NCI-H524 (cell line): Measurements from ENCODE around the gene MCCC1.

ENCODE experiments used
- DNase-seq, 2 experiments: peaks; one replicate each; lab custom pipeline; 2025; lab: John Stamatoyannopoulos, UW

MCCC1 gene

DNA sequence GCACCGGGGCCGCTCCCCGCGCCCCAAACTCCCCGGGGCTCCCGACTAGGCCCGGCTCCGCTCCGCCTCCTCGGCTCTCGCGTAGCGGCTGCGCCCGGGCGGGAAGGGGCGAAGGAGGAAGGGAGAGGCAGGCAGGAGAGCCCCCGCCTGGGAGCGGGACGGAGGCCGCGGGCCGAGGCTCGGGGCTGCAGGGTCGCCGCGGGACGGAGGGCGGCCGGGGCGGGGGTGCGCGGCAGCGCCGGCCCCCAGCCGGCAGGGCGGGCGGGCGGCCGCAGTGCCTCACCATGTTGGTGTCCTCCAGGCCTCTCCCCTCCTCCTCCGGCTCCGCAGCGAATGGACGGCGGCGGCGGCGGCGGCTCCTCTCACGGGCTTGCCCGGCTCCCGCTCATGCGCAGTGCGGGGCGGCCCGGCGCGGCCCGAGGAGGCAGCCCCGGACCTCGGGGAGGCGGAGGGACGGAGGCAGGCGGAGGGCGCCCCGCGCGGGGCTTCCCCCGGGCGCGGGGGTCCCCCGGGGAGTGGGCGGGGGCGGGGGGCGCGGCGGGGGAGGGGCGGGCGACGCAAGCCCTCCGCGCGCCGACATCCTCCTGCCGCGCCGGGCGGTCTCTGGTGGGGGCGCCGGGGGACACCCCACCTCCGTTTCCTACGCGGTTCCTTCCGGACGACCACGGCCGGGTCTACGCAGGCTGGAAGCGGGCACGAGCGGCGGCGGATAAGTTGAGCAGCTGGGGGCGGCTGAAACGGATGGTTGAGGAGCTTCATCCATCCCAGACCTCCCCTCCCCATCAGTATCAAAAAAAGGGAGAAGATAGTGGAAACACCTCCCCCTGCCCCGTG lies 118.9 kb downstream of the MCCC1 start, which contains the start of gene DCUN1D1:
Gene DCUN1D1, minus strand, starts transcription at position 335 of the 834 bp plus-strand sequence. Its CDS starts 49 bp downstream, at position 286.
- DNase-seq = peak; percentile 48 to 79

DNA sequence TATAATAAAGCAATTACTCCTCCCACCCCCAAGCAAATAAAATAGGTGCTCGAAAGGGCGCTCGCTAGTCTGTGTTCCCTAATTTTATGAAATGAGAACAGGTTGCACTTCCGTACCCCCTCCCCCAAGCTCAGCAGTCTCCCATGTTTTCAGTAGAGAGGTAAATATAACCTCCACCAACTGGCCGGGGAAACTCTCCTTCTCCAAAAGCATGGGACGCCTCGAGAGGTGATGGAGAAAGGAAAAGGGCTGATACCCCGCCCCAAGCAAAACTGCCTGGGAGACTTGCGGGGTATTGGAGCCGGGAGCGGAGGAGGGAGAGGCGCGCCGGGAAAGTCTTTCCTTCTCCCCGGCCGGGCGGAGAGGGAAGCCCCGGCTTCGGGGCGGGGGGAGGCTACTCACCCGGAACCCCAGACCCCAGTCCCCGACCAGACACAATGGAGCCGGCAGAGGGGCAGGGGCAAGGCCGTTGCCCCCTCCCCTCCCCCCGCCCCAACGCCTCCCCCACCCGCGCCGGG lies 119.6 kb downstream of the MCCC1 start:
- DNase-seq = peak in 1 of 2 experiments; percentile 56

DNA sequence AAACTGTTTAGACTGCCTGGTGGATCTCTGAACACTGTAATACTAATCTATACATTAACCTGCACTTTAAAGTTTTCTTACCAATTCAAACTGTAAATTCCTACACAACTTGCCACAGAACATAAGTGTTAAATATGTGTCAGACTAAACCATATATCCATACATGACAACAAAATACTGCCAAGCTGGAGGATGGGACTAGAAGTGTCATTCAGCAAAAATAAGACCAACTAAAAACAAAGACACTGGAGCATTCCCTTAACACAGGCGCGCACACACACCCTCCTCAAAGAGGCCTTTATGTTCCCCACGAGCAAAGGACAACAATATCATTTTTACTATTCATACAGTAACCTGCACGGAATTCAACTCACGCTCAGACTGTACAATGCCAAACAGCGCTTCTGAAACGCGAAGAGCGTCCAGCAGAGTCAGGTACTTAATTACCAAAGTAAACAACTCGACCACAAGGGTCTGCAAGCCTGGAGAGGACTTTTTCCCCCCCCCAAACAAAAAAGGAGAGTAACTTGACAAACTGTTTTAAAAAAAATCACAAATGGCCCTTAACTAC lies 120.1 kb downstream of the MCCC1 start:
- DNase-seq = peak in 1 of 2 experiments; percentile 24

DNA sequence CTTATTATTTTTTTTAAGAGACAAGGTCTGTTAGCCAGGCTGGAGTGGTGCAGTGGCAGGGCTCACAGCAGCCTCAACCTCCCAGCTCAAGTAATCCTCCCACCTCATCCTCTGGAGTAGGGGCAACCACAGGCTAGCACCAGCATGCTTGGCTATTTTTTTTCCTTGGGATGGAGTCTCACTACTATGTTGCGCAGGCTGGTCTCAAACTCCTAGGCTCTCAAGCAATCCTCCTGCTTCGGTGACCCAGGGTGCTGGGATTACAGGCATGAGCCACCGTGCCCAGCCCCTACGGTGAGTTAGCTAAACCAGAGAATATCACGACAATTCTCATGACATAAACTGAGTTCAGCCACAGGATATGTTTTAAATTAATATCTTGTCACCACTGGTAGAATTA lies 120.9 kb downstream of the MCCC1 start:
- no peak for DNase-seq

DNA sequence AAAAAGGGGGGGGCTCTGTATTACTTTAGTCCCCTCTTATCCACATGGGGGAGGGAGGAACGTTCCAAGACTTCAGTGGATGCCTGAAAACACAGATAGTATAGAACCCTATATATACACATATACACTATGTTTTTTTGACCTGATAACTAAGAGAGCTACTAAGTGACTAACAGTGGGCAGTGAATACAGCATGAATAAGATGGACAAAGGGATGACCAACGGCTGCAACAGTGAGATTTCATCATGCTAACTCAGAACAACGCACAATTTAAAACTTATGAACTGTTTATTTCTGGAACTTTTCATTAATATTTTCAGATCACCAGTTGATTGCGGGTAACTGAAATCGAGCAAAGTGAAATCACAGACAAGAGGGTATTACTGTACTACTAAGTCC lies 126.2 kb downstream of the MCCC1 start:
- DNase-seq = no peak

DNA sequence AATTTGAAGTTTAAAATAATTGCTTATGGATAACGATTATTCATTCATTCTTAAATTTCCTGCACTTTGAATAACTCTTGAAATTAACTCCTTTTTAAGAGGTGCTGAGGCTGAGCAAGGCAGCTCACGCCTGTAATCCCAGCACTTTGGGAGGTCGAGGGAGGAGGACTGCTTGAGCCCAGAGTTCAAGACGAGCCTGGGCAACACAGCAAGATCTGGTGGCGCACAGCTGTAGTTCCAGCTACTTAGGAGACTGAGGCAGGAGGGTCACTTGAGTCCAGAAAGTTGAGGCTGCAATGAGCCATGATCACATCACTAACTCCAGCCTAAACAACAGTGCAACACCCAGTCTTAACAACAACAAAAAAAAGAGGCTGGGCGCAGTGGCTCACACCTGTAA lies 126.9 kb downstream of the MCCC1 start:
- DNase-seq = no peak

DNA sequence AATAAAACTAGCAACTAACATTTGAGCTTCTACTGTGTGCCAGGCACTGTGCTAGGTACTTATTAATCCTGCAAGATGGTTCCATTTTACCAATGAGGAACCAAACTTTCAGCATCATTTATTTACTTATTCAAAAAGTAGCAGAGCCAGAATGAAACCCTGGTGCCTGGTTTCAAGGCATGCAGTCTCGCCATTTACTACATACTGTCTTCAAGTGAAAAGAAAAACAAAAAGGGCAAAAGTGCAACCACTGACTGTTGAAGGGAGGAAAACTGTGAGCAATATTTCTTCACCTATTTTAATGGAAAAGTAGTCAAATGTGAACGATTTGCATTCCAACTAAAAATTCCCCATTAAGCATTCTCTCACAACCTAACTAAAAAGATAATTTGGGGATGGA lies 127.7 kb downstream of the MCCC1 start:
- DNase-seq = no peak

DNA sequence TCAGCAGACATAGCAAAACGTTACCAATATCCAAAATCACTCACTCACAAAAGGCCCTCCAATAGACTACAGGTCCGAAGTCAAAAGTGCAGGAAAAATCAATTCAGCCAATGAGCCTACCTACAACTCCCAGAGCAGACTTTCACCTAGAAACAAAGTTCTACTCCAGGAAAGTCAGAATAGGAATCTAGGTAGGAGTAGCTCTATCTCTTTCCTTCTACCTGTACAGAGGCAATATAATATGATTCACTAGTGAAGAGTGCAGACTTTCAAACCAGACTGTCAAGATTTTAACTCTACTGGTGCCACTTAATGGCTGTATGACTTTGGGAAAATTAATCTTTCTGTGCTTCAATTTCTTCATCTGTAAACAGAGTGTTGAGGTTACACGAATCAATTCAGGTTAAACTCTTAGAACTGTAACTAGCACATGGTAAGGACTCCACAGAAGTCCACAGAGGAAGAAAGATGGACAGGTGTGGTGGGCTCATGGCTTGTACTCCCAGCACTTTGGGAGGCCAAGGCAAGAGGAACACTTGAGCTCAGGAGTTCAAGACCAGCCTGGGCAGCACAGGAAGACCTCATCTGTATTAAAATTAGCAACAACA lies 128.4 kb downstream of the MCCC1 start:
- no peak for DNase-seq

DNA sequence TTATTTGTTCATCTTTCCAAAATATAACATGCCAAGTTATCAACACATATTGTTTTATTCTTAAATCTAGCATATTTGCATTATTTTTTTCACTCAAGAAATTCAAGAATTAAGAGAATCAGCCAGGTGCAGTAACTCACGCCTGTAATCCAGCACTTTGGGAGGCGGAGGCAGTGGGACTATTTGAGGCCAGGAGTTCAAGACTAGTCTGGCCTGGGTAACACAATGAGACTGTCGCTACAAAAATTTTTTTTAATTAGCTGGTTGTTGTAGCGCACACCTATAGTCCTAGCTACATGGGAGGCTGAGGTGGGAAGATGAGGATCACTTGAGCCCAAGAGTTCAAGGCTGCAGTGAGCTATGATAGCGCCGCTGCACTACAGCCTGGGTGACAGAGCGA lies 129.4 kb downstream of the MCCC1 start:
- DNase-seq = no peak

DNA sequence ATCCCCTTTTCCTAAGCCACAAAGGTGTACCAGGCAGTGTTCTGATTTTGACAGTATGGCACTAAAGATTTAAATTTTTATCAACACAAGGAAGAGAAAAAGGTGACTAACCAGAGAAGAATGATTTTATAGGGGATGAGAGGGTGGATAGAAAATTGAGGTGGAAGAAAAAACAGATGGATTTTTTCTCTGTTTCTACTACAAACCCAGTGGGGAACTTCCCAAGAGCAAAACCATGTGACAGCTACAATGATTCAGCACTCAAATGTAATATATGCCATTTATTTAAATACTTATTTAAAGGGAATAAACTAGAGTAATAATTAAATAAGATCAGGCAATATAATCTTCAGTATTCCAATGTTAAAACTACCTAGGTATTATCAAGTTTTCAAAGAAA lies 130.0 kb downstream of the MCCC1 start:
- DNase-seq = no peak

DNA sequence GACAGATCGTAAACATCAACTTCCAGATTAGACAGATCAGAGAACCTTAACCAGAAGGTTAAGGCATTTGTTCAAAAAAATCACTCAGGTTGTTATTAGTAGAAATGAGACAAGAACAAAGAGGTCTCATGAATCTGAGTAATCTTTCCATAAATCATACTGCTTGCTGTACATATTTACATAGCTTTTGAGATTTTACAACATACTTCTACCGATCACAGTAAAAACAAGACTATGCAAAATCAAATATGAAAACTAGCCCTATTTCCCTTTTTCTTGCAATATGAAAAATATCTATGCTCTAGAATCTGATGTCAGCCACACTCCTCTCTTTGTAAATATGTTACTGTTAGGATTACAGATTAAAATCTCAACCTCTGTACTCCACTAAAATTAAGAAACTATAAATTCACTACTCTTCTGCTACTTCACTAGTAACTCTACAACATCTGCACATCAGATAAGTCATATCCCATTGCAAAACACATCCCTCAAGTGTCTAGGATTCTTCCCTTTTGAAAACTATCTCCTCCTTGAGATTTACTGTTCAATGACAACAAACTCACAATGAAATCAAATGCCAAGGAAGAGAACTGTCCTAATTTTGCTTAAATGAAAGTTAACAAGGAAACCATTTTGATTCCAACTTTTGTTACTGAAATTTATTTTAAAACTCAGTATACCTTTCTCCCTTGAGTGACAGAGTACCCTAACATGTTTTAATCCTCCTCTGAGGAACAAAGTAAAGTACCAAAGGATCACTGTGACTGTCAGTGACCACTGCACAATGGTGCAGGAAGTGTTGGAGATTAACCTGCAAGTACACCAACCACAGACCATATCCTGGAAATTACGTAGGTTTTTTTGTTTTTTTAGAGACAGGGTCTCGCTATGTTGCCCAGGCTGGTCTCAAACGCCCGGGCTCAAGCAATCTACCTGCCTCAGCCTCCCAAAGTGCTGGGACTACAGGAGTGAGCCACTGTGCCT lies 131.8 kb downstream of the MCCC1 start:
- no peak for DNase-seq

DNA sequence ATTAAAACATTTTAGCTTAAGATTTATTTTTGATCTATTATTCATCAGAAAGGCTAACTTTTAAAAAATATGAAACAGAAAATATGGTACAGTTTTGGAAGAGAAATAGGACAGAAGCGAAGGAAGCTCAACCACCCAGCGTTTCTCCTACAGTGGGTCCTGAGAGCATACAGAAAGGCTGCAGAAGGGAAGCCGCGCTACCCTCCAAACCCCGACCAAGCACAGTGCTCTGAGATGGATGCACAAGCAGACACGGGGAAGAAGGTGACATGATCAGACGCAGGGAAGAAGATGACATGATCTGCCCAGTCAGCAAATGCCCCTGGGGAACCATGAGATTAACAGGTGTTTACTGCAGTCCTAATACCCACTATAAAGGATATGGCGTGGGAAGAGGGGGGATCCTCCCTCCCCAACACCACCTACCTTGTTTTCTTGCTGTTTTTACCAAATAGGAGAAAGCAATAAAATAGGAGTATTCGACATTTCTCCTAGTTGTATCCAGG lies 133.4 kb downstream of the MCCC1 start:
- DNase-seq = no peak
